Neural cell (in vitro differentiated cells): ENCODE data around the gene NKD1.

ENCODE experiments used
- EP300 ChIP-seq: fragments of 450-650 bp; conservative IDR thresholded peaks from 2 replicates; pipeline ENCODE4 v1.6.1; 2014; ENCODE audit warnings: antibody characterized with exemption, mild to moderate bottlenecking, moderate library complexity; ENCODE audit not compliant: poor library complexity, severe bottlenecking
- EZH2 ChIP-seq: fragments of 200-600, 300-800 bp; shearing (Covaris generic), sonication (generic); IDR thresholded peaks from 2 replicates; pipeline ENCODE4 v1.6.1; 2014; ENCODE audit warnings: antibody characterized with exemption, low read length, borderline replicate concordance, mild to moderate bottlenecking; ENCODE audit not compliant: insufficient read depth, poor library complexity, severe bottlenecking
- SMC3 ChIP-seq: fragments of 450-650 bp; conservative IDR thresholded peaks from 2 replicates; pipeline ENCODE4 v1.6.1; 2014; ENCODE audit warnings: antibody characterized with exemption, mild to moderate bottlenecking, moderate library complexity; ENCODE audit not compliant: poor library complexity
- TF ChIP-seq, protein P1 (sequence below): fragments of 450-650 bp; IDR thresholded peaks from 2 replicates; pipeline ENCODE4 v1.5.1; 2014; ENCODE audit warnings: antibody characterized with exemption, mild to moderate bottlenecking, moderate library complexity; ENCODE audit not compliant: poor library complexity, severe bottlenecking

- TF ChIP-seq, protein P1, sequence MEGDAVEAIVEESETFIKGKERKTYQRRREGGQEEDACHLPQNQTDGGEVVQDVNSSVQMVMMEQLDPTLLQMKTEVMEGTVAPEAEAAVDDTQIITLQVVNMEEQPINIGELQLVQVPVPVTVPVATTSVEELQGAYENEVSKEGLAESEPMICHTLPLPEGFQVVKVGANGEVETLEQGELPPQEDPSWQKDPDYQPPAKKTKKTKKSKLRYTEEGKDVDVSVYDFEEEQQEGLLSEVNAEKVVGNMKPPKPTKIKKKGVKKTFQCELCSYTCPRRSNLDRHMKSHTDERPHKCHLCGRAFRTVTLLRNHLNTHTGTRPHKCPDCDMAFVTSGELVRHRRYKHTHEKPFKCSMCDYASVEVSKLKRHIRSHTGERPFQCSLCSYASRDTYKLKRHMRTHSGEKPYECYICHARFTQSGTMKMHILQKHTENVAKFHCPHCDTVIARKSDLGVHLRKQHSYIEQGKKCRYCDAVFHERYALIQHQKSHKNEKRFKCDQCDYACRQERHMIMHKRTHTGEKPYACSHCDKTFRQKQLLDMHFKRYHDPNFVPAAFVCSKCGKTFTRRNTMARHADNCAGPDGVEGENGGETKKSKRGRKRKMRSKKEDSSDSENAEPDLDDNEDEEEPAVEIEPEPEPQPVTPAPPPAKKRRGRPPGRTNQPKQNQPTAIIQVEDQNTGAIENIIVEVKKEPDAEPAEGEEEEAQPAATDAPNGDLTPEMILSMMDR: no peak
- TF ChIP-seq EZH2: no peak
- TF ChIP-seq EP300: no peak
- no peak for TF ChIP-seq SMC3
These were observed 131.1 kb downstream of the NKD1 start for GRCh38 chr16:50679266-50679665.
